ENCODE measurements around the gene ZNF296. TPM values are rescaled to one million over a fixed set of nuclear protein-coding genes. Genes with fewer than 3 reads are reported as not detected.
A peak's percentile ranks its signal among the peaks of the same experiment; 100 is the strongest.

ZNF296 gene
- total RNA-seq, 2 experiments from 2014 or later = 2.0 to 2.4 TPM

DNA sequence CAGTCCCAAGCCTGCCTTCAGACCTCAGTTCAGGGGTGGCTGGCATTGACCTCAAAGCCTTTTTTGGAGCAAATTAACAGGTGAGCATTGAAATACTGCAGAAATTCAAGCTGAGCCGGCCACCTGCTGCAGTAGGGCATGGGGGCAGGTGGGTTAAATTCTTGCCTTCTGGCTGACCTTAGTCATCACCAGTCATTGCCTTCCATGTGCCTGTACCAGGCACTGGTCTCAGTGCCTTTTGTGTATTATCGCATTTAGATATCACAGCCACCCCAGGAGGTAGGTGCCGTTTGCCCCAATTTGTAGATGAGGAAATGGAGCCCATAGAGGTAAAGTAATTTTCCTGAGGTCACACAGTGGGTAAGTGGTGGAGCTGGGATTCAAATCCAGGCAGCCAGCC lies 23.9 kb upstream of the ZNF296 start:
- Mint-ChIP-seq H3K36me3 (ENCODE audit: low read depth) (no peaks in the 10 kb centered on the region), H3K4me1 (ENCODE audit: low read depth) (peaks cover 77% of the 10 kb centered on the region), H3K9me3 (no peaks in the 10 kb centered on the region), H3K4me3 (no peak overlapping the region), H3K27me3 (no peaks in the 10 kb centered on the region), H3K27ac (no peak overlapping the region)
- no peaks in the 10 kb centered on the region for H3K27me3 ChIP-seq (ENCODE audit: control insufficient read depth in 1 of 2, insufficient read depth in 2 of 2, low read length in 2 of 2)
- ChIA-PET CTCF (no interaction called here), POLR2A (no interaction called here)
- no peaks in the 10 kb centered on the region for H3K9me3 ChIP-seq (ENCODE audit: control insufficient read depth in 1 of 2, insufficient read depth in 1 of 2, low read length in 2 of 2)
- intact Hi-C loops (cut with DNase I, micrococcal nuclease) = loop anchor here in 1 of 2 experiments (5.0 kb wide), 1 partner anchor 87 kb away; no protein-coding TSS in a partner anchor
- H3K4me1 ChIP-seq (ENCODE audit: insufficient read depth, low read length) = peaks cover 71% of the 10 kb centered on the region
- no peak overlapping the region for H3K27ac ChIP-seq (ENCODE audit: low read depth in 1 of 2, low read length in 2 of 2)
- ATAC-seq (ENCODE audit: poor library complexity) (no peak), DNase-seq (no peak)
- TF ChIP-seq, protein P1, sequence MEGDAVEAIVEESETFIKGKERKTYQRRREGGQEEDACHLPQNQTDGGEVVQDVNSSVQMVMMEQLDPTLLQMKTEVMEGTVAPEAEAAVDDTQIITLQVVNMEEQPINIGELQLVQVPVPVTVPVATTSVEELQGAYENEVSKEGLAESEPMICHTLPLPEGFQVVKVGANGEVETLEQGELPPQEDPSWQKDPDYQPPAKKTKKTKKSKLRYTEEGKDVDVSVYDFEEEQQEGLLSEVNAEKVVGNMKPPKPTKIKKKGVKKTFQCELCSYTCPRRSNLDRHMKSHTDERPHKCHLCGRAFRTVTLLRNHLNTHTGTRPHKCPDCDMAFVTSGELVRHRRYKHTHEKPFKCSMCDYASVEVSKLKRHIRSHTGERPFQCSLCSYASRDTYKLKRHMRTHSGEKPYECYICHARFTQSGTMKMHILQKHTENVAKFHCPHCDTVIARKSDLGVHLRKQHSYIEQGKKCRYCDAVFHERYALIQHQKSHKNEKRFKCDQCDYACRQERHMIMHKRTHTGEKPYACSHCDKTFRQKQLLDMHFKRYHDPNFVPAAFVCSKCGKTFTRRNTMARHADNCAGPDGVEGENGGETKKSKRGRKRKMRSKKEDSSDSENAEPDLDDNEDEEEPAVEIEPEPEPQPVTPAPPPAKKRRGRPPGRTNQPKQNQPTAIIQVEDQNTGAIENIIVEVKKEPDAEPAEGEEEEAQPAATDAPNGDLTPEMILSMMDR (IDR thresholded peaks at IDR 0.05) = no peak
- H3K36me3 ChIP-seq (ENCODE audit: insufficient read depth, low read length) = peaks cover 8% of the 10 kb centered on the region
- H3K4me3 ChIP-seq (ENCODE audit: low read length) = no peak overlapping the region

DNA sequence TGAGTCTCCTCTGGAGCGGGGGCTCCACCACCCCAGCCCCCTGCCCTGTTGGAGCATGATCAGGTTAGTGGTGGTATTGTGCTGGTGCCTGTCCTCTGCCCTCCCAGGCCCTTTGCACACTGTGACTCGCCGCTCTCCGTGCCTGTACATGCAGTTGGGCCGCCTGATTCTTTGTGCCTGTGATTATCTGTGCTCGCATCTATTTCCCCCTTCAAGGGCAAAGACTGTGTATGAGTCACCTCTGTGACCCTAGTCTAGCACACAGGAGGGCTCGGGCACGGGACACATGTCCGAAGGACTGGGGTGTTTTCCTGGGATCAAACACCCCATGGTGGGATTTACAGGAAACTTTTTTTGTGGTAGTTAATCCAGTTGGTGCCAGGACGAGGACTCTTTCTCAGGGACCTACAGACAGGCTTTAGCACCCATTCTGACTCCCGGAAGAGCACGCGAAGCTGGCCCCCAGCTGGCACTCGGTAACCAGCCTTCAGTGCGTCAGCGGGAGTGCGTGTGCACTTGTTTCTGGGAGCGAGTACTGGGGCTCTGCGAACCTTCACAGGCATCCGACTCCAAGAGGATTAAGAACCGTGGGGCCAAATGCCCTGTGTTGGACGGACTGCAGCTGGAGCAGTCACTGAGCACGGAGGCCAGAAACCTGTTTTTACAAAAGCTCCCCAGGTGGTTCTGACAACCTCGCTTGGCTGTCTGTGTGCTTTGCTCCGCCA lies 23.4 kb upstream of the ZNF296 start:
- ATAC-seq (ENCODE audit: poor library complexity) (no peak), DNase-seq (no peak)
- H3K4me1 Mint-ChIP-seq (ENCODE audit: low read depth) = peaks cover 76% of the 10 kb centered on the region
- Histone ChIP-seq H3K4me3 (ENCODE audit: low read length) (no peak overlapping the region), H3K9me3 (ENCODE audit: control insufficient read depth in 1 of 2, insufficient read depth in 1 of 2, low read length in 2 of 2) (no peaks in the 10 kb centered on the region), H3K4me1 (ENCODE audit: insufficient read depth, low read length) (peaks cover 71% of the 10 kb centered on the region), H3K27me3 (ENCODE audit: control insufficient read depth in 1 of 2, insufficient read depth in 2 of 2, low read length in 2 of 2) (no peaks in the 10 kb centered on the region), H3K27ac (ENCODE audit: low read depth in 1 of 2, low read length in 2 of 2) (no peak overlapping the region), H3K36me3 (ENCODE audit: insufficient read depth, low read length) (peaks cover 8% of the 10 kb centered on the region)
- TF ChIP-seq, protein P1 (IDR thresholded peaks at IDR 0.05) = no peak
- H3K36me3 Mint-ChIP-seq (ENCODE audit: low read depth) = no peaks in the 10 kb centered on the region
- H3K4me3 Mint-ChIP-seq = no peak overlapping the region
- POLR2A ChIA-PET = no interaction called here
- no peaks in the 10 kb centered on the region for H3K9me3 Mint-ChIP-seq
- H3K27me3 Mint-ChIP-seq = no peaks in the 10 kb centered on the region
- H3K27ac Mint-ChIP-seq = peak overlapping the region; percentile 47
- CTCF ChIA-PET = no interaction called here
- intact Hi-C loops (cut with DNase I, micrococcal nuclease) = loop anchor here in 1 of 2 experiments (5.0 kb wide), 1 partner anchor 88 kb away; no protein-coding TSS in a partner anchor

DNA sequence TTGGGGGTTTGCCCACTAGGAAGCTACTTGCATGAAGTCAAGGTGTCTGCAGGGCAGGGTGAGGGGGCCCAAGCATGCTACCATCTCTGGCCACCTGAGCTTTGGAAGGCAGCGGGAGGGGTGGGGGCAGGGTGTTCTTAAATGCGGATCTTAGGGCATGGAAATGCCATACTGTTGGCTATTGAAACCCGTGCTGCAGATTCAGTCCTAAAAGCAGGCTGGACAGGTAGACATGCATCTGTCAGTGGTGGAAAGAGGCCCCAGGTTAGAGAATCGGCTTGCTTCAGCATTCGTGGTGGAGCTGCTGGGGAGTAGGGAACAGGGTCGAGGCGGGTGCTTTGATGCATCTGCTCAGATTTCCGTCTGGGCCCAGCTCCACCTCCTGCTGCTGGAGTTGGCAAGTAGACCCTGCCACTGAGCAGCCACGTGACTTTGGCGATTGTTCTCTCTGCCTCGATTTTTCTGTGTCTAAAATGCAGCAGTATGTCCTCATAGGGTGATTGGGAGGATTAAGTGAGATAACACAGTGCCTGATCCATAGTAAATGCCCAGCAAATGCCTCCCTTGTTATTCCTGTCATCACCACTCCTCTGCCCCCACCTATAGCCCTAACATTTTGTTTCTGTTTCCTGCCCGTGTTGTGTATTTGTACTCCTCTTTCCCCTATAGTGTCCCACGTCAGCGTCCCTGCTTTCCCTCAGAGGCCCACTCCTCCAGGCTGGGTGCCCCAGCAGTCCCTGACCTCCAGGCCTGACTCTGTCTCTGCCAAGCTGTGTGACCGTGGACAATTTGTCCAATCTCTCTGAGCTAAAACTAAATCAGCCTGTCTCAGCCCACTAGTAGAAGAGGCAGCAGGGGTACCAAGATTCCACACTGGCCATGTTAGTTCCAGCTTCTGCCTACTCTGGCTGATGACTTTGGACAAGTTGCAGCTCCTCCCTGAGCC lies 22.5 kb upstream of the ZNF296 start:
- ATAC-seq (ENCODE audit: poor library complexity) (no peak), DNase-seq (no peak)
- ChIA-PET CTCF (no interaction called here), POLR2A (no interaction called here)
- no peak overlapping the region for H3K27ac ChIP-seq (ENCODE audit: low read depth in 1 of 2, low read length in 2 of 2)
- peak overlapping the region; percentile 25 for H3K4me3 Mint-ChIP-seq
- peaks cover 2% of the 10 kb centered on the region for H3K36me3 Mint-ChIP-seq (ENCODE audit: low read depth)
- TF ChIP-seq, protein P1 (IDR thresholded peaks at IDR 0.05) = no peak
- H3K9me3 Mint-ChIP-seq = no peaks in the 10 kb centered on the region
- peak overlapping the region; percentile 47 for H3K27ac Mint-ChIP-seq
- peaks cover 76% of the 10 kb centered on the region for H3K4me1 Mint-ChIP-seq (ENCODE audit: low read depth)
- no peaks in the 10 kb centered on the region for H3K9me3 ChIP-seq (ENCODE audit: control insufficient read depth in 1 of 2, insufficient read depth in 1 of 2, low read length in 2 of 2)
- H3K4me1 ChIP-seq (ENCODE audit: insufficient read depth, low read length) = peaks cover 71% of the 10 kb centered on the region
- H3K36me3 ChIP-seq (ENCODE audit: insufficient read depth, low read length) = peaks cover 8% of the 10 kb centered on the region
- H3K27me3 Mint-ChIP-seq = no peaks in the 10 kb centered on the region
- intact Hi-C loops (cut with DNase I, micrococcal nuclease) = no loop called here
- no peak overlapping the region for H3K4me3 ChIP-seq (ENCODE audit: low read length)
- no peaks in the 10 kb centered on the region for H3K27me3 ChIP-seq (ENCODE audit: control insufficient read depth in 1 of 2, insufficient read depth in 2 of 2, low read length in 2 of 2)
